Liver (tissue), 9 donors: ENCODE data around the gene PRR22. TPM values are rescaled to one million over a fixed set of nuclear protein-coding genes. Genes with fewer than 3 reads are reported as not detected.

Experiments
- DNase-seq: peaks from one replicate; pipeline ENCODE4 v3.0.0-alpha.2; 2017; ENCODE audit warnings: low spot score
- H3K27ac ChIP-seq, 2 donors: one replicate each; pipeline ENCODE4 v1.7.0; 2013; ENCODE audit warnings: inconsistent platforms in 2 of 2, low read length in 2 of 2, control low read depth in 1 of 2, low read depth in 1 of 2, mild to moderate bottlenecking in 1 of 2
- H3K27me3 ChIP-seq, 4 donors: one replicate each; pipeline versions ENCODE4 v1.6.1 to v1.7.0; 2013; ENCODE audit warnings: low read length in 3 of 4, inconsistent platforms in 1 of 4, mild to moderate bottlenecking in 1 of 4, moderate library complexity in 1 of 4; ENCODE audit not compliant: control insufficient read depth in 4 of 4, insufficient read depth in 4 of 4
- H3K36me3 ChIP-seq, 4 donors: one replicate each; pipeline versions ENCODE4 v1.6.1 to v1.7.0; 2013; ENCODE audit warnings: low read length in 3 of 4, mild to moderate bottlenecking in 3 of 4, low read depth in 1 of 4, moderate library complexity in 1 of 4; ENCODE audit not compliant: control insufficient read depth in 4 of 4, insufficient read depth in 3 of 4
- H3K4me1 ChIP-seq, 4 donors: one replicate each; pipeline versions ENCODE4 v1.6.1 to v1.7.0; 2013; ENCODE audit warnings: low read length in 3 of 4, mild to moderate bottlenecking in 3 of 4, moderate library complexity in 1 of 4; ENCODE audit not compliant: control insufficient read depth in 4 of 4, insufficient read depth in 4 of 4
- H3K4me3 ChIP-seq, 3 donors: one replicate each; pipeline versions ENCODE4 v1.6.1 to v1.7.0; 2013; ENCODE audit warnings: low read length in 3 of 3, control low read depth in 1 of 3, low read depth in 1 of 3, mild to moderate bottlenecking in 1 of 3
- H3K9ac ChIP-seq, 2 donors: one replicate each; pipeline ENCODE4 v1.7.0; 2013; ENCODE audit warnings: low read length in 2 of 2, mild to moderate bottlenecking in 2 of 2, moderate library complexity in 2 of 2, control low read depth in 1 of 2, low read depth in 1 of 2
- H3K9me3 ChIP-seq, 4 donors: one replicate each; pipeline versions ENCODE4 v1.6.1 to v1.7.0; 2013; ENCODE audit warnings: low read length in 3 of 4; ENCODE audit not compliant: control insufficient read depth in 4 of 4
- ATF3 ChIP-seq: IDR thresholded peaks from 2 replicates; pipeline ENCODE4 v1.6.1; 2016; ENCODE audit warnings: antibody characterized with exemption
- CTCF ChIP-seq: fragments of 150-350 bp; IDR thresholded peaks from 2 replicates; pipeline ENCODE4 v1.5.1; 2017; ENCODE audit warnings: improper control_type of control experiment, low read depth, low read length; ENCODE audit not compliant: missing input control
- EGR1 ChIP-seq, 2 donors: IDR thresholded peaks; 2 replicates each; pipeline ENCODE4 v1.6.1; 2016 to 2018; ENCODE audit warnings: antibody characterized with exemption in 2 of 2, low read depth in 2 of 2
- FOXA1 ChIP-seq: IDR thresholded peaks from 2 replicates; pipeline ENCODE4 v1.6.1; 2016; ENCODE audit warnings: antibody characterized with exemption
- FOXA2 ChIP-seq: IDR thresholded peaks from 2 replicates; pipeline ENCODE4 v1.6.1; 2016; ENCODE audit warnings: antibody characterized with exemption
- GABPA ChIP-seq, 2 donors: IDR thresholded peaks in 1 of 2; conservative IDR thresholded peaks in 1 of 2; 2 replicates each; pipeline ENCODE4 v1.6.1; 2016; ENCODE audit warnings: antibody characterized with exemption in 2 of 2, mild to moderate bottlenecking in 1 of 2, moderate library complexity in 1 of 2
- HNF4A ChIP-seq, 2 donors: conservative IDR thresholded peaks; 2 replicates each; pipeline ENCODE4 v1.6.1; 2016; ENCODE audit warnings: antibody characterized with exemption in 2 of 2, mild to moderate bottlenecking in 2 of 2
- JUND ChIP-seq, 2 donors: IDR thresholded peaks; 2 replicates each; pipeline ENCODE4 v1.6.1; 2016; ENCODE audit warnings: antibody characterized with exemption in 2 of 2
- MAX ChIP-seq: IDR thresholded peaks from 2 replicates; pipeline ENCODE4 v1.6.1; 2016; ENCODE audit warnings: antibody characterized with exemption
- RAD21 ChIP-seq, 2 donors: IDR thresholded peaks; 2 replicates each; pipeline ENCODE4 v1.6.1; 2016; ENCODE audit warnings: antibody characterized with exemption in 2 of 2, mild to moderate bottlenecking in 2 of 2
- REST ChIP-seq: IDR thresholded peaks from 2 replicates; pipeline ENCODE4 v1.6.1; 2016; ENCODE audit warnings: antibody characterized with exemption, mild to moderate bottlenecking
- SP1 ChIP-seq: IDR thresholded peaks from 2 replicates; pipeline ENCODE4 v1.6.1; 2018; ENCODE audit warnings: antibody characterized with exemption, mild to moderate bottlenecking
- TAF1 ChIP-seq: conservative IDR thresholded peaks from 2 replicates; pipeline ENCODE4 v1.6.1; 2016; ENCODE audit warnings: antibody characterized with exemption, mild to moderate bottlenecking
- YY1 ChIP-seq: IDR thresholded peaks from 2 replicates; pipeline ENCODE4 v1.6.1; 2016; ENCODE audit warnings: antibody characterized with exemption, mild to moderate bottlenecking
- WGBS: extraction: QIAGEN DNeasy Blood & Tissue Kit; methylation state at CpG from one replicate; pipeline ENCODE4 v1.1.7; 2013; 5-methylcytosine and 5-hydroxymethylcytosine counted together
- polyA plus RNA-seq, 2 donors: library from polyadenylated mRNA; stranded (reverse) in 1 of 2; unstranded in 1 of 2; fragments of 200-250 nt in 1 of 2; fragments of >200 nt in 1 of 2; fragmentation: Nextera tagmentation in 1 of 2; extraction: Ambion mirVana in 1 of 2; gene quantifications; one replicate each; pipeline versions ENCODE4 v1.2.1 to v1.2.3, GENCODE V29; 2013 to 2015
- total RNA-seq, 2 donors: library from RNA; depleted of rRNA; stranded (reverse); fragments of >200 nt; gene quantifications; one replicate each; pipeline ENCODE4 v1.2.3, GENCODE V29; 2014
- donor health status: healthy.
- donor health status: healthy.
- donor health status: healthy.
- donor health status: healthy.
- donor health status: healthy.

The PRR22 gene
- total and polyA plus RNA-seq, 4 donors, result 0.40 to 1.6 (median 0.63) TPM

- Histone ChIP-seq H3K4me1 (no peaks in the 10 kb centered on the region), H3K27me3 (peaks cover 0 to 3% (median 0%) of the 10 kb centered on the region in 4 donors), H3K4me3 (no peak overlapping the region), H3K9ac (no peak overlapping the region), H3K36me3 (no peaks in the 10 kb centered on the region), H3K27ac (no peak overlapping the region), H3K9me3 (no peaks in the 10 kb centered on the region)
- no peak for DNase-seq
- 98% methylated on average over 3 of the region's 3 CpGs for WGBS
- TF ChIP-seq EGR1 (IDR thresholded peaks at IDR 0.05; ENCODE audit: low read depth in 2 of 2) (no peak), HNF4A (conservative IDR thresholded peaks at IDR 0.05) (no peak), REST (no peak), ATF3 (no peak), SP1 (no peak), YY1 (no peak)
Measured at GRCh38 chr19:5765220-5765619, 19.3 kb downstream of the PRR22 start.

GRCh38 chr19:5762608-5763217, 21.8 kb downstream of the PRR22 start:
- TF ChIP-seq JUND (IDR thresholded peaks at IDR 0.05) (no peak), FOXA2 (no peak), TAF1 (no peak)
- Histone ChIP-seq H3K9me3 (no peaks in the 10 kb centered on the region), H3K36me3 (no peaks in the 10 kb centered on the region), H3K4me1 (no peaks in the 10 kb centered on the region), H3K9ac (no peak overlapping the region), H3K27ac (no peak overlapping the region), H3K4me3 (no peak overlapping the region), H3K27me3 (peaks cover 0 to 3% (median 0%) of the 10 kb centered on the region in 4 donors)
- DNase-seq, result no peak
- 87% methylated on average over 5 of the region's 5 CpGs for WGBS

GRCh38 chr19:5753743-5754142, 30.8 kb downstream of the PRR22 start:
- H3K9me3 ChIP-seq, result no peaks in the 10 kb centered on the region
- no peak overlapping the region for H3K27ac ChIP-seq
- H3K9ac ChIP-seq, result no peak overlapping the region
- H3K27me3 ChIP-seq, result no peaks in the 10 kb centered on the region
- 74% methylated on average over 6 of the region's 6 CpGs for WGBS
- no peak for DNase-seq
- no peaks in the 10 kb centered on the region for H3K4me1 ChIP-seq
- no peaks in the 10 kb centered on the region for H3K36me3 ChIP-seq
- H3K4me3 ChIP-seq, result no peak overlapping the region
- no peak for TF ChIP-seq TAF1
- TF ChIP-seq CTCF, result no peak
- TF ChIP-seq MAX, result no peak
- no peak for TF ChIP-seq FOXA1
- TF ChIP-seq FOXA2, result no peak
- TF ChIP-seq GABPA (IDR thresholded peaks at IDR 0.05 in 1 of 2, conservative IDR thresholded peaks at IDR 0.05 in 1 of 2), result no peak
- no peak for TF ChIP-seq EGR1 (IDR thresholded peaks at IDR 0.05; ENCODE audit: low read depth in 2 of 2)
- TF ChIP-seq REST, result no peak
- TF ChIP-seq HNF4A (conservative IDR thresholded peaks at IDR 0.05), result no peak
- TF ChIP-seq ATF3, result no peak
- no peak for TF ChIP-seq JUND (IDR thresholded peaks at IDR 0.05)
- no peak for TF ChIP-seq RAD21 (IDR thresholded peaks at IDR 0.05)
